Measurements from ENCODE around the gene XXYLT1.
"Not testable (repeated sequence)": the region's sequence is repeated elsewhere in the genome, so short reads cannot be mapped to it uniquely, and the experiment has no call there.

The XXYLT1 gene

GRCh38 chr3:195052939-195053338 is 218.0 kb downstream of the XXYLT1 start:
- TF ChIP-seq ZNF37A (tag by site-specific recombination; IDR thresholded peaks at IDR 0.05): no peak
- TF ChIP-seq SETDB1 (IDR thresholded peaks at IDR 0.05; ENCODE audit: insufficient read length, low read length): no peak
- no peak for TF ChIP-seq ZNF280C (tag by site-specific recombination; IDR thresholded peaks at IDR 0.05)
- TF ChIP-seq ZSCAN30 (tag by site-specific recombination; IDR thresholded peaks at IDR 0.05): no peak
- TF ChIP-seq ZBTB8A (tag by site-specific recombination; IDR thresholded peaks at IDR 0.05): no peak
- no peak for TF ChIP-seq ZNF280D (tag by site-specific recombination; IDR thresholded peaks at IDR 0.05)
- TF ChIP-seq KLF9 (tag by site-specific recombination; IDR thresholded peaks at IDR 0.05; ENCODE audit: low read depth): no peak
- no peak for TF ChIP-seq ZNF792 (tag by site-specific recombination; IDR thresholded peaks at IDR 0.05)
- TF ChIP-seq ZNF391 (tag by site-specific recombination; IDR thresholded peaks at IDR 0.05; ENCODE audit: borderline replicate concordance, low read depth): no peak
- no peak for TF ChIP-seq HOXC10 (CRISPR knock-in tag; IDR thresholded peaks at IDR 0.05)
- no peak for TF ChIP-seq ZNF121 (tag by site-specific recombination; IDR thresholded peaks at IDR 0.05)
- no peak for TF ChIP-seq ZNF768 (tag by site-specific recombination; IDR thresholded peaks at IDR 0.05)
- no peak for TF ChIP-seq ZNF423 (tag by site-specific recombination; IDR thresholded peaks at IDR 0.05)
- no peak for TF ChIP-seq ZNF138 (tag by site-specific recombination; IDR thresholded peaks at IDR 0.05; ENCODE audit: borderline replicate concordance)
- TF ChIP-seq ZSCAN16 (tag by site-specific recombination; IDR thresholded peaks at IDR 0.05): no peak
- TF ChIP-seq ZFP3 (tag by site-specific recombination; IDR thresholded peaks at IDR 0.05; ENCODE audit: low read depth): no peak
- no peak for TF ChIP-seq ZNF747 (tag by site-specific recombination; IDR thresholded peaks at IDR 0.05)
- TF ChIP-seq ZNF239 (tag by site-specific recombination; IDR thresholded peaks at IDR 0.05): no peak
- no peak for TF ChIP-seq ZNF10 (tag by site-specific recombination; IDR thresholded peaks at IDR 0.05)
- H3K9me3 ChIP-seq (ENCODE audit: control insufficient read depth, insufficient read depth, low read depth, low read length): no peaks in the 10 kb centered on the region
- CTCF ChIA-PET: no interaction called here
- H3K4me1 ChIP-seq (ENCODE audit: control insufficient read depth, insufficient read depth, low read length): no peaks in the 10 kb centered on the region
- H3K36me3 ChIP-seq (ENCODE audit: control insufficient read depth in 2 of 2, insufficient read depth in 1 of 2, low read length in 2 of 2): no peaks in the 10 kb centered on the region
- POLR2A ChIA-PET: no interaction called here
- H3K4me3 ChIP-seq (ENCODE audit: low read depth, low read length): no peak overlapping the region
- H3K27ac ChIP-seq (ENCODE audit: extremely low read depth, low read depth, low read length): no peak overlapping the region

GRCh38 chr3:195050296-195050695 is 220.7 kb downstream of the XXYLT1 start:
- H3K36me3 ChIP-seq (ENCODE audit: control insufficient read depth in 2 of 2, insufficient read depth in 1 of 2, low read length in 2 of 2); H3K9me3 ChIP-seq (ENCODE audit: control insufficient read depth, insufficient read depth, low read depth, low read length); POLR2A ChIA-PET; H3K4me1 ChIP-seq (ENCODE audit: control insufficient read depth, insufficient read depth, low read length); H3K27ac ChIP-seq (ENCODE audit: extremely low read depth, low read depth, low read length); H3K4me3 ChIP-seq (ENCODE audit: low read depth, low read length): not testable (repeated sequence)
- CTCF ChIA-PET: interaction anchor here (0.8 kb wide), 1 partner anchor 221 kb away, joined by 3 read pairs; the partner anchor contains the start of gene XXYLT1

Measured in HEK293 (cell line).